A172 (cell line): ENCODE measurements around the gene APRT. TPM values are rescaled to one million over a fixed set of nuclear protein-coding genes. Genes with fewer than 3 reads are reported as not detected.

Source experiments
- DNase-seq: peaks from one replicate; pipeline ENCODE4 v3.0.0-alpha.2; 2015; ENCODE audit warnings: low spot score
- total RNA-seq: library from RNA; depleted of rRNA; stranded (reverse); fragments of >200 nt; shearing (Covaris generic); gene quantifications from 2 replicates; pipeline ENCODE4 v1.2.3, GENCODE V29; 2014; rRNA removed

The APRT gene, protein sequence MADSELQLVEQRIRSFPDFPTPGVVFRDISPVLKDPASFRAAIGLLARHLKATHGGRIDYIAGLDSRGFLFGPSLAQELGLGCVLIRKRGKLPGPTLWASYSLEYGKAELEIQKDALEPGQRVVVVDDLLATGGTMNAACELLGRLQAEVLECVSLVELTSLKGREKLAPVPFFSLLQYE
- total RNA-seq, result 255 and 258 TPM in 2 replicates

DNA sequence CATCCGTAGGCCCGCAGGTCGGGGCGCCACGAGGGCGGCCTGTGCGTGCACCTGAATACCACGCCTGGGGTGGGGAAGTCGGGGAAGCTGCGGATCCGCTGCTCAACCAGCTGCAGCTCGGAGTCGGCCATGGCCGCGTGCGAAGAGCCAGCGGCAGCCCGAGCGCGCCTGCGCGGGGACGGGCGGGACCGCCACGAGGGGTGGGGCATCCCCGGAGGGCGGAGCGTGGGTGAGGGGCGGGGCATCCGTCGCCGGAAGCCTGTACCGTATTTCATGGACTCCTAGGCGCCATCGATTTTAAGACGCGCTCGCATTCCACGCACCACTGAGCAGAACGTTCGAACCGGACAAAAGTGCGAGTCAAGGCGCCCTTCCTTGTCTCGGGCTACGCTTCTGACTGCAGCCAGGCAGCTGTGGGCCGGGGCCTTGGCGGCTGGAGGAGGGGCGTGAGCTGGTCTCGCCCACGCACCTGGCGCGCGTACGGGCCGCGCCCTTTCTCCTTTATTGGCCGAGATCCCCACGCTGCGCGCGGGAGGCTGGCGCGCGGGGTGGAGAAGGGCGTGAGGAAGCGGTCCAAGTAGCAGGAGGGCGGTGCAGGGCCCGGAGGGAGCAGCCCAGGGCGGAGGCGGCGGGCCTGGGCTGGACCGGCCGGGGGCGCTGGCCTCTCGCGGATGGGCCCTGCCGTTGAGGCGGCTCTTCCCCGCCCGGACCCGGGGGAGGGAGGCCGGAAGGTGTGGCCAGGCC, at the start of gene APRT:
APRT (minus strand) TSS at position 160 of the 744 bp plus-strand sequence; CDS start at position 131, 29 bp downstream.
- DNase-seq, result peak; percentile 87

DNA sequence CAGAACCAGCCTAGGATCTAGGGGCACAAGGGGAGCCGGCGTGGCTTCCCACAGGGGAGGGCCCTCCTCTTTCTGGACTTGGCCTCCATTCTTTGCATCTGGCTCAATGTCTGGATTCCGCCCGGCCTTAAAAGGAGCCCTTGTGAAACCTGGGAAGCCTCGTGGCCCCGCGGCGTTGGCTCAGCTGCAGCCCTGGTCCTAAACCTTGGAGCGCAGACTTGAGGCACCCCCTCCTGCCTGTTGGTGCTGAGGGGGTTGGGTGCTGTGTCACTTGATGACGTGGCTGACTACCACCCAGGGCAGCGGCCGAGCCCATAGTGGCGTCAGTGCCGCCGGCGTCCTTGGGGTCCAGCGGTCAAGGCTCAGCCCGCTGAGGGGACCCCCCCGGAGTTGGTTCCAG, 49.6 kb upstream of the APRT start:
- no peak for DNase-seq

- DNase-seq, result no peak
These were observed 47.8 kb upstream of the APRT start for GRCh38 chr16:88859381-88860091.

- peak; percentile 48 for DNase-seq
These were observed 46.1 kb upstream of the APRT start for GRCh38 chr16:88857728-88858339.

DNA sequence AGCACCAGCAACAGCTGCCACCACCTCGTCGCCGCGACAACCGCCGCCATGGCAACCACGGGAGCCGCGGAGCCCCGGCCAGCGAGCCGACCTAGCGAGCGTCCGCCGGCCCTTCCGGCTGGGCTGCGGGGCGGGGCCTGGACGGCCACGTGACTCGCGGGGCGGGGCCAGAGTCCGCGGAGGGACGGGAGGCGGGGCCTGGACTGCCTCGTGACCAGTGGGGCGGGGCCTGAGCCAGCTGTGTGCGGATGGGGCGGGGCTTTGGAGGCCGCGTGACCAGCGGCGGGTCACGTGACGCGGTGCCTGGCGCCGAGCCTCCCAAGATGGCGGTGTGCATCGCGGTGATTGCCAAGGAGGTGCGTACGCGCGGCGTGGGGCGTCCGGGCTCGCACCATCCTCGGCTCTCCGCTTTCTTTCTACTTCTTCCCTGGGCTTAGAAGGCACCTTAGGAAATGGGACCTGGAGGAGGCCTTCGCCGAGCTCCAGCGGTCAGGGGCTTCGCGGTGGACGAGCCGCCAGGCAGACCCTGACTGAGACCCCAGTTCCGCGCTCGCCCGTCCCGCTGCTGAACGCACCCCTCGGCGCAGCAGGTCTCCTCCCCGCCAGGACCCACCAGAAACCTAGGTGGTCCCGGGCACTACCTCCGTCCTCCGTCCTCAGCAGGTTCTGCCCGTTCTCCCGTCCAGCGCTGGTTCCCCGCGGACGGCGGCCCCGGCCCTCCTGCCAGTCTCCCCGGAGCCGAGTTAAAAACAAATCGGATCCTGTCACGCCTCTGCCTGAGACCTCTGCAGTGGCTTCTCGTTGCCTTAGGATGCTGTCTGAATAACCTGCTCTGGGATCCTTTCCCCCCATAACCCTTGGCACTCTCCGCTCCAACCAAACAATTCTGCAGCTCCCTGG, 45.4 kb upstream of the APRT start, which contains the start of the genes GALNS and TRAPPC2L:
GALNS (minus strand) TSS at position 120 of the 900 bp plus-strand sequence; CDS start at position 50, 70 bp downstream.
TRAPPC2L (plus strand) TSS at position 300 of the 900 bp plus-strand sequence; CDS start at position 324, 24 bp downstream.
- DNase-seq, result peak; percentile 84

GRCh38 chr16:88856122-88856827, 44.5 kb upstream of the APRT start:
- no peak for DNase-seq

DNA sequence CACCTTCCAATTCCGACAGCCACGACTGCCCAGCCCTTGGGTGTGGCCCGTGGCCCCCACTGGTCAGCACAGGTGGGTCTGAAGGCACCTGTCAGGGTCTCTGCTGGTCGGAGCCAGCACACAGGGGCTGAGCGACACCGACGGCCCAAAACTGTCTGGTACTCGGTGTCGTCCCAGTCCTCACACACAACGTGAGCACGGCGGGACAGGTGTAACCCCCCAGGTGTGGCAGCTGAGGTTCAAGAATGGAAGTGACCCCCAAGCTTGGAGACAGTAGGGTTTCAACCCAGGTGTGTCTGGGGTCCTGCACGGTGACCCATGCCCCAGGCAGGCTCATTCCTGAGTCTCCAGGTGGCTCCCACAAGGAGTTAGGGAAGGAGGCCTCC, 44.0 kb upstream of the APRT start:
- DNase-seq, result no peak

GRCh38 chr16:88855176-88855575, 43.4 kb upstream of the APRT start:
- no peak for DNase-seq

DNA sequence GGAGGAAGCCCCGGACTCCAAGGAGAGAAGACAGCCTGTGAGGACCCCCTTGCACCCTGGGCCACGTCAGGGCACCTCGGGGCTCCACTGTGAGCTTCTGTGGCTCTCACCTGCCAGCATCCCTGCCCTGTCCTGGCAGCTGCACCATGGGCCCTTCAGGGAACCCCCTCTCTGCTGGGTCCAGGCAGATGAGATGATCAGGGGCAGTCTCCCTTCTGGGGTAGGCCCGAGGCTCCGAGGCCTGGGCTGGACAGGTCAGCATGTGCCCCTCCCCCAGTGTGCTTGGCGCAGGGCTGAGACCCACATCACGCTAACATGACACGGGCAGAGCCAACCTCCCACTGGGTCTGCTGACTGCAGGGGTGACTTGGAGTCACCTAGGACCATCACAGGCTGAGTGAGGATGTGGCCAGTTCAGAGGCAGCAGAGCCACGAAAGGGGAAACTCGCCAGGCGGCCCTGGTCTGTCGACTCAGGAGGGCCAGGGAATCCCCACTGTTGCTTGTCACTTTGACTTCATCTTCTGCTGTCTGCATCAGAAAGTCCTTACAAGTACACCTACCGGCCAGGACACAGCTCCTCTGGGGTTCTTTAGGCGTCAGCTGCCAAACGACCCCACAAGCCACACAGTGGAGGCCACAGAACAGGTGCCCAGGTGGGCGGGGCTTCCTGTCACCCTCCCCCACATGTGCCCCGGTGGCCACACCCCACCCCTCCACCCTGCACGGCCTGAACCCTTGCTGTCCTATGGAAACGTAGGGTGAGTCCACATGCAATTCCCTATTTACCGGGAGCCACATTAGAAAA, 42.8 kb upstream of the APRT start:
- no peak for DNase-seq

GRCh38 chr16:88853325-88853941, 41.7 kb upstream of the APRT start:
- DNase-seq, result no peak

DNA sequence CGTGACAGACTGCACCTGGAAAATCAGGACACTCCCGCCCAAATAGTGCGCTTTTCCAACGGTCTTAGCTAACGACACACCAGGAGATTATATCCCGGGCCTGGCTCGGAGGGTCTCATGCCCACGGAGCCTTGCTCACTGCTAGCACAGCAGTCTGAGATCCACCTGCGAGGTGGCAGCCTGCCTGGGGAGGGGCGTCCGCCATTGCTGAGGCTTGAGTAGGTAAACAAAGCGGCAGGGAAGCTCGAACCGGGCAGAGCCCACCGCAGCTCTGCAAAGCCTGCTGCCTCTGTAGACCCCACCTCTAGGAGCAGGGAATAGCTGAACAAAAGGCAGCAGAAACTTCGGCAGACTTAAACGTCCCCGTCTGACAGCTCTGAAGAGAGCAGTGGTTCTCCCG, 39.9 kb upstream of the APRT start:
- DNase-seq, result no peak

- DNase-seq, result no peak
These were observed 38.9 kb upstream of the APRT start for GRCh38 chr16:88850531-88851199.

DNA sequence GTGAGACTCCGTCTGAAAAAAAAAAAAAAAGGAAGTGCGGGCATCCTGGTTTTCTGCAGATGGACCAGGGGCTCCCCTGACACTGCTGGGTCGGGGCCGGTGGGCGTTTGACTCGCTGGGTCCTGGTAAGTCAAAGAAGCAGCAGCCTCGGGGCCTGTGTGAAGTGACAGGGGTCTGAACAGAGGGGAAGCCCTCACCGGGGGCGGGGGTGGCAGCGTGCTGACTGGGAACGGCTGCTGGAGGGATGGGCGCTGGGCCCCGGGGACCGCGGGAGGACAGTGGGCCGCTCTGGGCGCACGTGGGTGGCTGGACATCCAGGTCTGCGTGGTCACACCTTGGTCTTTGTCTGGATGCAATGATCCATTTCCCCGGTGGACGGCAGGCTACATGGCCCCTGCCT, 36.8 kb upstream of the APRT start:
- no peak for DNase-seq

DNA sequence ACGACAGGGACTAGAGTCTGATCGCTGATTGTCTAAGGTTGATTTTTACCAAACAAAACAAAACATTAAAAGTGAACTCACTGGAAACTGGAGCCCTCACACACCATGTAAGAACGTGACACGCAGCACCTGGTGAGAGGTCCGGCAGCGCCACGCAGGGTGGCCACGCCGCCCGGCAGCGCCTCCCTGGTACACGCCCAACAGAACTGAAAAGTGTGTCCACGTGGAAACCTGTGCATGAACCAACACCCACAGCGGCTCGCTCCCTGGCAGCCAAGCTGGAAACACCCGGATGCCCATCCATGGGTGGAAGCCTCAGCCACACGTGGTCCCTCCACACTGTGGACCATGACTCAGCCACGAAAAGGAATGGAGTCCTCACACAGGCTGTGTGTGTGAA, 35.9 kb upstream of the APRT start:
- no peak for DNase-seq

- peak; percentile 39 for DNase-seq
These were observed 34.4 kb upstream of the APRT start for GRCh38 chr16:88846088-88846487.

GRCh38 chr16:88844419-88845036, 32.8 kb upstream of the APRT start:
- DNase-seq, result no peak

GRCh38 chr16:88843256-88843655, 31.5 kb upstream of the APRT start:
- no peak for DNase-seq

DNA sequence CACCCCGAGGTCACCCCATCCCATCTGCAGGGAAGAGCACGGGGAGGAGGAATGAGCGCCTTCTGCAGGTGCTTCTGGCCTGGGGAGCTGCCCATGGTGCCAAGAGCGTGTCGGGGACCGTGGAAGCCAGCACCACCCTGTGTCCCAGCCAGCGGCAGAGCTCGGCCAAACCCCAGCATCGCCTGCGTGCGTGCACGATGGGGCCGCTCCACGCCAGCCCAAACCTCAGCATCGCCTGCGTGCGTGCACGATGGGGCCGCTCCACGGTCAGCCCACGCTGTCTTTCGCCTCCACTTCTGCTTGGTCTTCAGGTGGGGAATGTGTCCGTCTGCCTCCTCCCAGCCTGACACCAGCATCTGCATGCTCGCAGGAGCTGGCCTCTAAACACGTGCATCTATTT, 31.1 kb upstream of the APRT start:
- DNase-seq, result no peak
